H1 (cell line): Measurements from ENCODE around the gene FNDC10. TPM values are rescaled to one million over a fixed set of nuclear protein-coding genes. Genes with fewer than 3 reads are reported as not detected.

ENCODE experiments used
- ATF2 ChIP-seq: IDR thresholded peaks from 2 replicates; pipeline ENCODE4 v1.6.1; 2012; ENCODE audit warnings: low read length, inconsistent platforms
- CHD1 ChIP-seq: IDR thresholded peaks from 2 replicates; pipeline ENCODE4 v1.6.1; 2012; ENCODE audit warnings: low read depth, low read length, improper control_type of control experiment
- CHD7 ChIP-seq: fragments of 300-600 bp; sonication (generic); IDR thresholded peaks from 2 replicates; pipeline ENCODE4 v1.7.1; 2012; ENCODE audit warnings: low read length, moderate library complexity, mild to moderate bottlenecking, inconsistent platforms; ENCODE audit not compliant: insufficient replicate concordance
- JUND ChIP-seq: IDR thresholded peaks from 2 replicates; pipeline ENCODE4 v1.6.1; 2011; ENCODE audit warnings: mild to moderate bottlenecking, improper control_type of control experiment, low read length
- MAX ChIP-seq: IDR thresholded peaks from 2 replicates; pipeline ENCODE4 v1.6.1; 2012; ENCODE audit warnings: inconsistent platforms
- RAD21 ChIP-seq, 2 experiments: IDR thresholded peaks in 1 of 2; conservative IDR thresholded peaks in 1 of 2; 2 replicates each; pipeline ENCODE4 v1.6.1; 2011; ENCODE audit warnings: low read depth in 2 of 2, low read length in 2 of 2, improper control_type of control experiment in 1 of 2, inconsistent platforms in 1 of 2, mild to moderate bottlenecking in 1 of 2, moderate library complexity in 1 of 2
- RXRA ChIP-seq: IDR thresholded peaks from 2 replicates; pipeline ENCODE4 v1.6.1; 2011; ENCODE audit warnings: low read depth, mild to moderate bottlenecking, low read length, moderate library complexity; ENCODE audit not compliant: insufficient read depth
- YY1 ChIP-seq: IDR thresholded peaks from 2 replicates; pipeline ENCODE4 v1.6.1; 2011; ENCODE audit warnings: low read depth, mild to moderate bottlenecking, low read length
- polyA plus RNA-seq, 7 experiments: library from polyadenylated mRNA; depleted of rRNA in 3 of 7; stranded (reverse) in 5 of 7; unstranded in 2 of 7; fragments of >200 nt in 5 of 7; fragments of 200-250 nt in 2 of 7; gene quantifications; 1 replicate in 5 of 7; 2 replicates in 1 of 7; 4 replicates in 1 of 7; pipeline versions ENCODE4 v1.2.1 to v1.2.3, GENCODE V29; 2011 to 2013; ENCODE audit warnings: missing spikeins in 2 of 7, mixed read lengths in 2 of 7
- total RNA-seq: library from RNA; stranded (reverse); fragmentation: NEBNext Ultra II Directional; extraction: Animal tissue kit (Norgen Biotek cat#: 25700); gene quantifications from 2 replicates; pipeline ENCODE4 v1.2.1, GENCODE V29; 2021

The FNDC10 gene
- total and polyA plus RNA-seq, 2 of the 8 experiments (the other 6 are each of a cell fraction or from before 2014, with no cell fraction given) = 19.0 to 21.8 TPM

GRCh38 chr1:1618396-1619068, 18.6 kb upstream of the FNDC10 start (continued):
- TF ChIP-seq ATF2 (no peak), CHD7 (no peak), CHD1 (no peak), JUND (no peak), RAD21 (IDR thresholded peaks at IDR 0.05 in 1 of 2, conservative IDR thresholded peaks at IDR 0.05 in 1 of 2; ENCODE audit: low read depth in 2 of 2, low read length in 2 of 2) (no peak), RXRA (no peak), YY1 (no peak), MAX (no peak)
